ENCODE measurements around the gene PRKAR1B.

GRCh38 chr7:767941-768731, 41.1 kb upstream of the PRKAR1B start:
- TF ChIP-seq CTCF (conservative IDR thresholded peaks at IDR 0.05; ENCODE audit: low read length) = no peak
- no peak for TF ChIP-seq EZH2phosphoT487 (IDR thresholded peaks at IDR 0.05; ENCODE audit: borderline replicate concordance)

All from Loucy (cell line).